D721Med (cell line): ENCODE data around the gene RNU2-63P.
"Not testable (repeated sequence)": the region's sequence is repeated elsewhere in the genome, so short reads cannot be mapped to it uniquely, and the experiment has no call there.

Experiments used
- DNase-seq: peaks from one replicate; pipeline ENCODE4 v3.0.0; 2011; ENCODE audit warnings: low spot score; ENCODE audit not compliant: insufficient read length
- FAIRE-seq: peaks from 2 replicates; lab custom pipeline; 2011; peaks lifted over from hg19 to GRCh38; lab: Jason Lieb, UNC
- CTCF ChIP-seq: IDR thresholded peaks from 2 replicates; pipeline ENCODE4 v1.5.1; 2012; ENCODE audit warnings: mild to moderate bottlenecking, control low read depth; ENCODE audit not compliant: insufficient read depth; ENCODE audit errors: missing control alignments

The RNU2-63P gene

GRCh38 chr2:88048541-88048940 is 32.2 kb upstream of the RNU2-63P start:
- no peak for TF ChIP-seq CTCF
- DNase-seq (no peak), FAIRE-seq (no peak)

- FAIRE-seq, DNase-seq: not testable (repeated sequence)
These were observed 29.2 kb upstream of the RNU2-63P start for GRCh38 chr2:88045561-88045960.

GRCh38 chr2:88042476-88042875 is 26.1 kb upstream of the RNU2-63P start:
- no peak for FAIRE-seq

GRCh38 chr2:88038263-88039105 is 22.1 kb upstream of the RNU2-63P start:
- no peak for TF ChIP-seq CTCF
- no peak for FAIRE-seq

More at GRCh38 chr2:88042476-88042875, 26.1 kb upstream of the RNU2-63P start:
- TF ChIP-seq CTCF = no peak
- DNase-seq = no peak

GRCh38 chr2:88036606-88037005 is 20.3 kb upstream of the RNU2-63P start:
- DNase-seq (no peak), FAIRE-seq (no peak)
- no peak for TF ChIP-seq CTCF

More at GRCh38 chr2:88038263-88039105, 22.1 kb upstream of the RNU2-63P start:
- DNase-seq = no peak

- TF ChIP-seq CTCF = no peak
- FAIRE-seq (no peak), DNase-seq (no peak)
These were observed 19.8 kb upstream of the RNU2-63P start for GRCh38 chr2:88036182-88036581.

- DNase-seq (no peak), FAIRE-seq (no peak)
- no peak for TF ChIP-seq CTCF
These were observed 15.8 kb upstream of the RNU2-63P start for GRCh38 chr2:88032070-88032702.
